HepG2 (cell line): ENCODE measurements around the gene CLCA2. TPM values are rescaled to one million over a fixed set of nuclear protein-coding genes. Genes with fewer than 3 reads are reported as not detected.

ENCODE experiments used
- ATAC-seq: fragments of 200-7000 bp; cut with Tn5 transposase; 3 replicates; pipeline ENCODE4 v1.9.1; 2020; ENCODE audit warnings: mild to moderate bottlenecking, moderate library complexity
- BruUV-seq: library from RNA; stranded (reverse); fragments of 400-500 nt; replicated peaks from 2 replicates; lab custom pipeline; 2021; lab: Mats Ljungman, UMichigan
- CTCF ChIA-PET: fragments of 300-600 bp; formaldehyde crosslinking; extraction: SDS; loops from one replicate; lab custom pipeline; 2021; ENCODE audit warnings: low total read pairs, inconsistent platforms, low intra/inter-chr PET ratio; lab: Yijun Ruan, JAX
- POLR2A ChIA-PET: fragments of 350-600 bp; sonication (Branson Sonifier 250); formaldehyde crosslinking; loops from one replicate; lab custom pipeline; 2020; ENCODE audit warnings: antibody characterized with exemption, inconsistent platforms; lab: Yijun Ruan, JAX
- DNase-seq: peaks from one replicate; pipeline ENCODE4 v3.0.0-alpha.2; 2015; ENCODE audit warnings: low spot score
- FAIRE-seq: peaks from 3 replicates; lab custom pipeline; 2011; peaks lifted over from hg19 to GRCh38; lab: Jason Lieb, UNC
- H2AFZ ChIP-seq: one replicate; pipeline ENCODE4 v1.6.1; 2011; ENCODE audit warnings: low read length, inconsistent platforms
- H3K27ac ChIP-seq: fragments of 300-600 bp; 3 replicates; pipeline ENCODE4 v1.8.0; 2011; ENCODE audit warnings: mixed run types, mild to moderate bottlenecking, mixed read lengths, low read length, inconsistent platforms; ENCODE audit not compliant: insufficient read depth; ENCODE audit errors: extremely low read length
- H3K27me3 ChIP-seq, 2 experiments: fragments of 200-600 bp in 1 of 2; 2 replicates in 1 of 2; 3 replicates in 1 of 2; pipeline versions ENCODE4 v1.6.0 to v1.8.0; 2011; ENCODE audit warnings: low read length in 2 of 2, mild to moderate bottlenecking in 2 of 2, moderate library complexity in 2 of 2, inconsistent platforms in 1 of 2; ENCODE audit not compliant: insufficient read depth in 2 of 2, control insufficient read depth in 1 of 2
- H3K36me3 ChIP-seq, 2 experiments: fragments of 200-600 bp in 1 of 2; replicated peaks in 1 of 2; 2 replicates in 1 of 2; 3 replicates in 1 of 2; pipeline versions ENCODE4 v1.5.1 to v1.8.0; 2011; ENCODE audit warnings: low read length in 2 of 2, inconsistent platforms in 1 of 2; ENCODE audit not compliant: insufficient read depth in 2 of 2, control insufficient read depth in 1 of 2
- H3K4me1 ChIP-seq: 2 replicates; pipeline ENCODE4 v1.5.1; 2012; ENCODE audit warnings: low read length, inconsistent platforms; ENCODE audit not compliant: insufficient read depth
- H3K4me2 ChIP-seq: 2 replicates; pipeline ENCODE4 v1.6.0; 2011; ENCODE audit warnings: low read depth, low read length, inconsistent platforms
- H3K4me3 ChIP-seq, 3 experiments: fragments of 200-600 bp in 1 of 3; sonication (generic), shearing (Covaris generic) in 1 of 3; replicated peaks in 1 of 3; 2 replicates each; pipeline ENCODE4 v1.5.1; 2011 to 2016; ENCODE audit warnings: low read length in 3 of 3, inconsistent platforms in 2 of 3, low read depth in 2 of 3, mild to moderate bottlenecking in 2 of 3, control low read depth in 1 of 3, mixed read lengths in 1 of 3; ENCODE audit not compliant: insufficient read depth in 1 of 3
- H3K79me2 ChIP-seq: one replicate; pipeline ENCODE4 v1.6.1; 2011; ENCODE audit warnings: low read length, inconsistent platforms; ENCODE audit not compliant: insufficient read depth
- H3K9ac ChIP-seq: 2 replicates; pipeline ENCODE4 v1.6.0; 2011; ENCODE audit warnings: mild to moderate bottlenecking, low read depth, low read length, inconsistent platforms; ENCODE audit not compliant: insufficient read depth
- H3K9me3 ChIP-seq: 2 replicates; pipeline ENCODE4 v1.5.1; 2012; ENCODE audit warnings: mild to moderate bottlenecking, low read length
- H4K20me1 ChIP-seq: 2 replicates; pipeline ENCODE4 v1.6.0; 2011; ENCODE audit warnings: inconsistent platforms, mild to moderate bottlenecking, low read length, moderate library complexity; ENCODE audit not compliant: insufficient read depth
- CBX1 ChIP-seq: IDR thresholded peaks from one replicate; pipeline ENCODE4 v1.6.1; 2016; ENCODE audit warnings: antibody characterized with exemption, low read depth
- CEBPG ChIP-seq: IDR thresholded peaks from 2 replicates; pipeline ENCODE4 v1.6.1; 2016
- GPN1 ChIP-seq: sonication (generic); formaldehyde crosslinking; IDR thresholded peaks from 2 replicates; pipeline ENCODE4 v1.5.1; 2020; ENCODE audit warnings: missing genetic modification reagents, borderline replicate concordance
- HOXA3 ChIP-seq: sonication (generic); formaldehyde crosslinking; IDR thresholded peaks from 2 replicates; pipeline ENCODE4 v1.5.0; 2020; ENCODE audit warnings: missing genetic modification reagents
- KDM5B ChIP-seq: sonication (generic); formaldehyde crosslinking; IDR thresholded peaks from 2 replicates; pipeline ENCODE4 v1.4.0; 2020; ENCODE audit warnings: missing genetic modification reagents, mild to moderate bottlenecking, borderline replicate concordance
- MIXL1 ChIP-seq: IDR thresholded peaks from 2 replicates; pipeline ENCODE4 v1.6.1; 2016
- PHF20 ChIP-seq: sonication (generic); formaldehyde crosslinking; IDR thresholded peaks from 2 replicates; pipeline ENCODE4 v1.5.0; 2020; ENCODE audit warnings: mild to moderate bottlenecking, missing genetic modification reagents
- REPIN1 ChIP-seq: sonication (generic); formaldehyde crosslinking; IDR thresholded peaks from 2 replicates; pipeline ENCODE4 v1.8.0; 2022; ENCODE audit warnings: missing genetic modification reagents, low read depth, mild to moderate bottlenecking, borderline replicate concordance
- SP140L ChIP-seq: sonication (generic); formaldehyde crosslinking; IDR thresholded peaks from 2 replicates; pipeline ENCODE4 v1.4.0; 2020; ENCODE audit warnings: missing genetic modification reagents, borderline replicate concordance
- TRIM24 ChIP-seq: sonication (generic); formaldehyde crosslinking; IDR thresholded peaks from 2 replicates; pipeline ENCODE4 v1.8.0; 2022; ENCODE audit warnings: mild to moderate bottlenecking, missing genetic modification reagents
- ZNF160 ChIP-seq: sonication (generic); formaldehyde crosslinking; IDR thresholded peaks from 2 replicates; pipeline ENCODE4 v1.8.0; 2022; ENCODE audit warnings: mild to moderate bottlenecking, inconsistent platforms, missing genetic modification reagents
- WGBS: methylation state at CpG from one replicate; pipeline ENCODE4 v1.1.6; 2017; ENCODE audit warnings: low lambda C conversion rate; 5-methylcytosine and 5-hydroxymethylcytosine counted together
- in situ Hi-C: cut with HindIII; loops from 2 replicates; pipeline ENCODE4 v1.10.0; 2017; ENCODE audit warnings: low pct_unique_long_range_greater_than_20kb; ENCODE audit not compliant: extremely low pct_ligation_motif_present
- intact Hi-C: fragments of 100-400 bp; cut with micrococcal nuclease; formaldehyde crosslinking; loops from one replicate; pipeline ENCODE4 v1.10.0; 2022; ENCODE audit not compliant: unreplicated experiment
- polyA plus RNA-seq, 8 experiments: library from polyadenylated mRNA; depleted of rRNA in 3 of 8; stranded (reverse) in 7 of 8; unstranded in 1 of 8; fragments of >200 nt; fragmentation: Illumina TruSeq in 4 of 8; extraction: Trizol in 4 of 8; gene quantifications; 2 replicates each; pipeline versions ENCODE4 v1.2.1 to v1.2.3, GENCODE V29; 2011 to 2016; ENCODE audit warnings: low read depth in 4 of 8, missing spikeins in 1 of 8, mixed read lengths in 1 of 8; ENCODE audit not compliant: insufficient read depth in 1 of 8
- total RNA-seq, 5 experiments: library from RNA; depleted of rRNA; stranded (reverse); fragments of >200 nt; fragmentation: Illumina TruSeq; extraction: Trizol; gene quantifications; 2 replicates each; pipeline ENCODE4 v1.2.3, GENCODE V29; 2016; ENCODE audit warnings: low read depth in 1 of 5
- TF ChIP-seq, protein P1 (sequence below): sonication (generic); formaldehyde crosslinking; IDR thresholded peaks from 2 replicates; pipeline ENCODE4 v1.4.0; 2020; ENCODE audit warnings: missing genetic modification reagents, borderline replicate concordance
- TF ChIP-seq, protein P2 (sequence below): sonication (generic); formaldehyde crosslinking; IDR thresholded peaks from 2 replicates; pipeline ENCODE4 v1.5.0; 2020; ENCODE audit warnings: missing genetic modification reagents, mild to moderate bottlenecking, borderline replicate concordance
- TF ChIP-seq, protein P3 (sequence below): sonication (generic); formaldehyde crosslinking; IDR thresholded peaks from 2 replicates; pipeline ENCODE4 v1.5.0; 2020; ENCODE audit warnings: mild to moderate bottlenecking, missing genetic modification reagents, borderline replicate concordance
- TF ChIP-seq, protein P4 (sequence below): IDR thresholded peaks from 2 replicates; pipeline ENCODE4 v1.6.1; 2016; ENCODE audit warnings: missing genetic modification reagents, missing compliant biosample characterization

CLCA2 gene
- total and polyA plus RNA-seq, 2 of the 13 experiments (the other 11 are each of a cell fraction or from before 2014, with no cell fraction given) = not detected

DNA sequence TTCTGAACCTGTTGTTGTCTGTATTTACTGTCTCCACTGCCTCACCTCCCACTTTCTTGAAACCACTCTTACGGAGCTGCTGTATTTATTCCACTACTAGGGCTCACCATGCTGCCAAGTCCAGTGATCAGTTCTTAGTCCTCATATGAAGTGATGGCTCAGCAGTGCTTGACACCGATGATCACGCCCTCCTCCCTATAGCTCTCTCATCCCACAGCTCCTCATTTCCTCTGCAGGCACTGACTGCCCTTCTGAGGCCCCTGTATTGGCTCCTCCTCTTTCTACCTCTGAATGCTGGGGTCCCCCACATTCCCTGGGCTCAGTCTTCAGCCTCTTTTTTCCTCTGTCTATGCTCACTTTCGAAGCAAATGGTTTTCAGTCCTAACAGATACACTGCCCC lies 48.2 kb downstream of the CLCA2 start:
- Histone ChIP-seq H3K9me3 (no peaks in the 10 kb centered on the region), H3K4me3 (no peak overlapping the region), H3K4me1 (no peaks in the 10 kb centered on the region), H3K27ac (no peak overlapping the region), H3K9ac (no peak overlapping the region), H3K79me2 (no peaks in the 10 kb centered on the region), H3K4me2 (no peak overlapping the region), H4K20me1 (no peaks in the 10 kb centered on the region), H3K36me3 (no peaks in the 10 kb centered on the region), H2AFZ (no peak overlapping the region), H3K27me3 (no peaks in the 10 kb centered on the region; a peak in 1 of 5 replicates)
- in situ Hi-C loops (no loop called here), intact Hi-C loops (loop anchor here (5.0 kb wide), 1 partner anchor 215 kb away; no protein-coding TSS in a partner anchor)
- FAIRE-seq = no peak
- WGBS = 15% methylated on average over 4 of the region's 4 CpGs
- no TSS peak for BruUV-seq
- ChIA-PET POLR2A (no interaction called here), CTCF (no interaction called here)
- ATAC-seq = no peak
- no peak for DNase-seq
- TF ChIP-seq GPN1 (no peak), HOXA3 (CRISPR knock-in tag) (no peak), CEBPG (CRISPR knock-in tag) (no peak), CBX1 (no peak), PHF20 (CRISPR knock-in tag) (no peak), TRIM24 (CRISPR knock-in tag) (no peak), MIXL1 (no peak), REPIN1 (CRISPR knock-in tag) (no peak), ZNF160 (no peak), SP140L (CRISPR knock-in tag) (no peak), KDM5B (CRISPR knock-in tag) (no peak)
- TF ChIP-seq, protein P1, sequence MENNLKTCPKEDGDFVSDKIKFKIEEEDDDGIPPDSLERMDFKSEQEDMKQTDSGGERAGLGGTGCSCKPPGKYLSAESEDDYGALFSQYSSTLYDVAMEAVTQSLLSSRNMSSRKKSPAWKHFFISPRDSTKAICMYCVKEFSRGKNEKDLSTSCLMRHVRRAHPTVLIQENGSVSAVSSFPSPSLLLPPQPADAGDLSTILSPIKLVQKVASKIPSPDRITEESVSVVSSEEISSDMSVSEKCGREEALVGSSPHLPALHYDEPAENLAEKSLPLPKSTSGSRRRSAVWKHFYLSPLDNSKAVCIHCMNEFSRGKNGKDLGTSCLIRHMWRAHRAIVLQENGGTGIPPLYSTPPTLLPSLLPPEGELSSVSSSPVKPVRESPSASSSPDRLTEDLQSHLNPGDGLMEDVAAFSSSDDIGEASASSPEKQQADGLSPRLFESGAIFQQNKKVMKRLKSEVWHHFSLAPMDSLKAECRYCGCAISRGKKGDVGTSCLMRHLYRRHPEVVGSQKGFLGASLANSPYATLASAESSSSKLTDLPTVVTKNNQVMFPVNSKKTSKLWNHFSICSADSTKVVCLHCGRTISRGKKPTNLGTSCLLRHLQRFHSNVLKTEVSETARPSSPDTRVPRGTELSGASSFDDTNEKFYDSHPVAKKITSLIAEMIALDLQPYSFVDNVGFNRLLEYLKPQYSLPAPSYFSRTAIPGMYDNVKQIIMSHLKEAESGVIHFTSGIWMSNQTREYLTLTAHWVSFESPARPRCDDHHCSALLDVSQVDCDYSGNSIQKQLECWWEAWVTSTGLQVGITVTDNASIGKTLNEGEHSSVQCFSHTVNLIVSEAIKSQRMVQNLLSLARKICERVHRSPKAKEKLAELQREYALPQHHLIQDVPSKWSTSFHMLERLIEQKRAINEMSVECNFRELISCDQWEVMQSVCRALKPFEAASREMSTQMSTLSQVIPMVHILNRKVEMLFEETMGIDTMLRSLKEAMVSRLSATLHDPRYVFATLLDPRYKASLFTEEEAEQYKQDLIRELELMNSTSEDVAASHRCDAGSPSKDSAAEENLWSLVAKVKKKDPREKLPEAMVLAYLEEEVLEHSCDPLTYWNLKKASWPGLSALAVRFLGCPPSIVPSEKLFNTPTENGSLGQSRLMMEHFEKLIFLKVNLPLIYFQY (CRISPR knock-in tag) = no peak
- TF ChIP-seq, protein P2, sequence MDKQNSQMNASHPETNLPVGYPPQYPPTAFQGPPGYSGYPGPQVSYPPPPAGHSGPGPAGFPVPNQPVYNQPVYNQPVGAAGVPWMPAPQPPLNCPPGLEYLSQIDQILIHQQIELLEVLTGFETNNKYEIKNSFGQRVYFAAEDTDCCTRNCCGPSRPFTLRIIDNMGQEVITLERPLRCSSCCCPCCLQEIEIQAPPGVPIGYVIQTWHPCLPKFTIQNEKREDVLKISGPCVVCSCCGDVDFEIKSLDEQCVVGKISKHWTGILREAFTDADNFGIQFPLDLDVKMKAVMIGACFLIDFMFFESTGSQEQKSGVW (CRISPR knock-in tag) = no peak
- TF ChIP-seq, protein P3, sequence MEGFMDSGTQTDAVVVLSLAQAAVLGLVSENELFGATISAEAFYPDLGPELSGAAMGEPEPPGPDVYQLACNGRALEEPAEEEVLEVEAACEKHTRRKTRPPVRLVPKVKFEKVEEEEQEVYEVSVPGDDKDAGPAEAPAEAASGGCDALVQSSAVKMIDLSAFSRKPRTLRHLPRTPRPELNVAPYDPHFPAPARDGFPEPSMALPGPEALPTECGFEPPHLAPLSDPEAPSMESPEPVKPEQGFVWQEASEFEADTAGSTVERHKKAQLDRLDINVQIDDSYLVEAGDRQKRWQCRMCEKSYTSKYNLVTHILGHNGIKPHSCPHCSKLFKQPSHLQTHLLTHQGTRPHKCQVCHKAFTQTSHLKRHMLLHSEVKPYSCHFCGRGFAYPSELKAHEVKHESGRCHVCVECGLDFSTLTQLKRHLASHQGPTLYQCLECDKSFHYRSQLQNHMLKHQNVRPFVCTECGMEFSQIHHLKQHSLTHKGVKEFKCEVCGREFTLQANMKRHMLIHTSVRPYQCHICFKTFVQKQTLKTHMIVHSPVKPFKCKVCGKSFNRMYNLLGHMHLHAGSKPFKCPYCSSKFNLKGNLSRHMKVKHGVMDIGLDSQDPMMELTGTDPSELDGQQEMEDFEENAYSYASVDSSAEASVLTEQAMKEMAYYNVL (CRISPR knock-in tag) = no peak
- TF ChIP-seq, protein P4, sequence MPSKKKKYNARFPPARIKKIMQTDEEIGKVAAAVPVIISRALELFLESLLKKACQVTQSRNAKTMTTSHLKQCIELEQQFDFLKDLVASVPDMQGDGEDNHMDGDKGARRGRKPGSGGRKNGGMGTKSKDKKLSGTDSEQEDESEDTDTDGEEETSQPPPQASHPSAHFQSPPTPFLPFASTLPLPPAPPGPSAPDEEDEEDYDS = no peak
